Stimulated activated CD8-positive, alpha-beta memory T cell treated with anti-CD3 and anti-CD28 coated beads, Interleukin-15, amount 100 ng/mL, for 48 hours (primary cell): Measurements from ENCODE around the gene DAAM1.

Experiments used
- DNase-seq, 2 donors: peaks; one replicate each; pipeline ENCODE4 v3.0.0-alpha.2; 2020; ENCODE audit warnings: low read depth in 2 of 2

The DAAM1 gene

DNA sequence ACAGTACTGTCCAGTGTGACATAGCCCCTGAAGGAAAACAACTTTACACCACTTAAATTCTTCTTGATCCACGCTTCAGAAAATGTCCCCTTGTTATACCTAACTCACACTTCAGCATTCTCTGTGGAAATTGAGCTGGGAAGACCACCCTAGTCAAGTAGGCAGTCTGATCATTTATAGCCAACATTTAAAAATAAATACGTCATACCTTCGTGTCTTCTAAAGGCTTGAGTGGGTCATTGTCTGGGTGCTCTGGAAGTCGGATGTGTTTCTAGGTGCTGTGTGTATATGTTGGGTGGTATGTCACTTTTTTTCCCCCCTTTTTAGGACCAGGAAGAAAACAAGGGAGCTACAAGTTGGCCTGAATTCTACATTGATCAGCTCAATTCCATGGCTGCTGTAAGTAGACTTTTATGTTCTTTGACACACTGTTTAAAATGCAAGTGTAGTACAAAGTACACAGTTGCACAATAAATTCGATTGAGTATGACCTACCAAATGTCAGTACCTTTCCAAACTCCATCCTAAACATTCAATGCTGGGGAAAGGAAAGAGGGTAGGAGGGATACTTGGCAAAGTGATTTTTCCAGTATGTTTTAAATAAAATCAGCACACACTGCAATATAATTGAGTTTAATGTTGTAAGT is 126.6 kb downstream of the DAAM1 start:
- DNase-seq = no peak

DNA sequence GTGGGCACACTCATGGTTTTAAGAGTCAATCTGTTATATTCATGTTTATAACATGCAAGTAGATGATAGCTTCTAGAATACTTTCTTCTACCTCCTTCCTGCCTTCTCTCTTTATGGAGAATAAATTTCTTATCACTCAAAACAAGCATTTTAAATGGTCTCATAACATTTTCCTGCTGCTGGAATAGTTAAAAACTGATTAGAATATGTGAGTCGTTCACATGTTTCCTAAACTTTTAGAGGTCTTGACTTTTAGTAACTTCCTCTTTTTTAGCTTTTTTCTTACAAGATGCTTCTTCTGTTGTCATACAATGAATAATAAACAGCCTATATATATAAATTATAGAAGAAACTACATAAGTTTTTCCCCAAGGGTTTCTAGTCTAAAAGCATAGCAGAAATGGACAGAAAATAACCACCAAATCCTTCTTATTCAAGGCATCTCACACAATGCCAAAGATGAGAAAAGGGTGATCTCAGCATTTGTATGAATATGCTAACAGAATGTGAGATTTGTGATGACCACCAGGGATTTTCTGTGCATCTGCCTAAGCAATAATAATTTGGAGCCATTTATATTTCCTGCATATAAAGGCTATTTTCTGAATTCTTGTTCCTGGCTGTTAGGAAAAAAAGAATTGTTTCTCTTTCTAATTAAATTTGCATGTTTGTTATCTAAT is 127.8 kb downstream of the DAAM1 start:
- DNase-seq = no peak

DNA sequence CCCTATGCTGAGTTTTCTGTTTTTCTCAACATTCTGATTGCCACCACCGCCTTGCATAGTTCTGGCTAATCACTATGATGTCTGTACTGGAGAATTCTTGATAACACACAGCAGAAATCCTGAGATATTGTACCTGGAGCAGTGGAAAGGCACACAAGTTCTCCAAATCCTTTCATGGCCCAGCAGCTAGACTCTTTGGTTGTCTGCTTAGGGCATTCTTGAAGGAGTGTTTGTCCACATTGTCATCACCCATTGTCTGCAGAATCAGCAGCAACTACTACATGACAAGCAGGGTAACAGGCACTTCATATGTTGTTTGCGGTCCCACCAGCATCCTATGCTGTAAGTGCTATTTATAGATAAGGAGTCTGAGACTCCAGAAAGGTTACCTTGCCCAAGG is 128.9 kb downstream of the DAAM1 start:
- no peak for DNase-seq

DNA sequence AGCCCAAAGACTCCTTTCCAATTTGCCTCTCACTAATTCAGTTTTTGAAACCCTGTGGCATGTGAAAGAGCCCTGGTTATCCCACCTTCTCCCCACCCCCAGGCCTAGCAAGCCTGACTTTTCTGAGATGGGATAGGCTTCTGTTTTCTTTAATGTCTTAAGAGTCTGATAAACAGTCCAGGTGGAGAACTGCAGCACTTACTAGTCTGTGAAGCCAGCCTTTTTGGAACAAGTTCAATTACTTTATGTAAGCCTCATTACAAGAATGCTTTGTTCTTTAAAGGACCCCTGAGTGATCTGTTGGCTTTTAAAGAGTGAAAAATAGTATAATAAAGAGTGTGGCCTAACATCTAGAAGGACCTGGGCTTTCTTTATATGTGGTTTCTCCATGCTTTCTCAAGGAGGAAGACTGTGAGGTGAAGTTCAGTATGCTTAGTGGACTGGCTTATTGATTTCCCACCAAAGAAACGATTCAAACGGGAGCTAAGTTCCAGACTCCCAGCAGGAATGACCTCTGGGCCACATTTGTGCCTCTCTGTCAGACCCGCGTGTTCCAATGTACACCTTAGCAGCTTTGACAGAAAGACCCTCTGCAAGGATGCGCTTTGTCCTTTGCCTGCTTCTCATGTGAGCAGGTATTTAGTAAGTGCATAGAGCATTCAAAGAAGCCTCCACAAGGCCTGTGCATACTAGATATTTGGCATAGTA is 129.5 kb downstream of the DAAM1 start:
- no peak for DNase-seq

DNA sequence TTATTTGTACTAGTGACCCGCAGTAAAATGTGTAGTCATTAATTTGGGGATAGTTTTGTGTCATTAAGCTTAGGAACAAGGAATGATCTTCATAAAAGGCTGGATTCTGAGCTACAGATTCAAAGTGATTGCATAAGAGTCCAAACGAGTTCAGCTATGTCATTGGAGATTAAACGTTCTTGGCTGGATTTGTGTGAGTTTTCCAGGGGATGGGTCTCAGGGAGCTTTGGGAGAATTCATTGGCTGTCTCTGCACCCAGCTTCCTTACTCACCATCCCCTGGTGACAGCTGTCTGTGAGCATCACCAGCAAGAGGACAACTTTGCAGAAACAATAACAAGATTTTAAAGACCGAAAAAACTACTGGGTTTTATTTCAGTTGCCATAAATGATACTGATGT is 130.4 kb downstream of the DAAM1 start:
- no peak for DNase-seq

DNA sequence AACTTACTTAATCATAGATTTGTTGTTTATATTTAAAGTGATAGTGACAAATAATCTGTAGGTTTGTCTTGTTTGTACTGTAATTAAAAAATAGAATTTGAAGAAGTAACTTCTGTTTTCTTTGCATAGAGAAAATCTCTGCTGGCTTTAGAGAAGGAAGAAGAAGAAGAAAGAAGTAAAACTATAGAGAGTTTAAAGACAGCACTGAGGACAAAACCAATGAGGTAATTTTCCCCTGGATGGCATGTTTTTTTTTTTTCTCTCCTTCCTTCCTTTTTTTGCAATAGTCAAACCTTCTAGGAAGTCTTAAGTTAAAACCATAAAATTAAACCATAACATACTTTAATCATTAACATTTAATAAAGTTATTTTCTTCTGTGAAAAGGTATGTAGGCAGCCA is 131.9 kb downstream of the DAAM1 start:
- no peak for DNase-seq

DNA sequence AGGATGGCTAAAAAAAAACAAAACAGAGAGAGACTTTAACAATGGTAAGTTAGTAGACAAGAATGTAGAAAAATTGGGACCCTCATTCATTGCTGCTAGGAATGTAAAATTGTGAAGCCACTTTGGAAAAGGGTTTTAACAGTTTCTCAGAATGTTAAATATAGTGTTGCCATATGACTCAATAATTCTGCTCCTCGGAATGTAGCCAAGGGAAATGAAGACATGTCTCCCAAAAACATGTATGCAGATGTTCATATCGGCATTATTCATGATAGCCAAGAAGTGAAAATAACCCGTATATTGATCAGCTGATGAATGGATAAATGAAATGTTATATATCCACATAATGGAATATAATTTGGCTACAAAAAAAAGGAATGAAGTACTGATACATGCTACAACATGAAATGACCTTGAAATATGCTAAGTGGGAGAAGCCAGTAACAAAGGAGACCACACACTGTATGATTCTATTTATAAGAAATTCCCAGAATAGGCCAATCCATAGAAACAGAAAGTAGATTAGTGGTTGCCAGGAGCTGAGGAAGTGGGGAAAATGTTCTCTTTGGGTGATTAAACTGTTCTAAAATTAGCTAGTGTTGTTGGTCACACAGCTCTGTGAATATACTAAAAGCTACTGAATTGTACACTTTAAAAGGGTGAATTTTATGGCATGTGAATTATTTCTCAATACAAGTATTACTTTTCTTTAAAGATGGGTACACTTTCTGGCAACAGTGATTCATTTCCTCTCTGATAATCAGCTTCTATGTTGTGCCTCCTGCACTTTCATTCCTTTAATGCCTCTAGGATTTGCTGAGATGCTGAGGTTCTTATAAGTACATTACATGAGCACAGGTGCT is 132.5 kb downstream of the DAAM1 start:
- DNase-seq = no peak

DNA sequence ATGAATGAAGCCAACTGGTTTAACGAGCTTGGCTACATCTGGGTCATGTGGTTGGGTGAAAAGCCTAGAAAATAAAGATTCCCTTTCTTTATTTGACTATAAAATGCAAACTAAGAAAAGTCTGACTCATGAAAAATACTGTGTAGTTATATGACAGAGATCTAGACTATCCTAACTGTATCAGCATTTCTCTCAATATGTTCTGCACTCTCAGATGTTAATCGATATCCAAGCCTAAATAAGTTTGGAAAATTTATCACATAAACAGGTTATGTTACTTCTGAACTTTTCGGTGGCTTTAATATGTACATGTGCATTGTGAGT is 133.1 kb downstream of the DAAM1 start:
- no peak for DNase-seq

DNA sequence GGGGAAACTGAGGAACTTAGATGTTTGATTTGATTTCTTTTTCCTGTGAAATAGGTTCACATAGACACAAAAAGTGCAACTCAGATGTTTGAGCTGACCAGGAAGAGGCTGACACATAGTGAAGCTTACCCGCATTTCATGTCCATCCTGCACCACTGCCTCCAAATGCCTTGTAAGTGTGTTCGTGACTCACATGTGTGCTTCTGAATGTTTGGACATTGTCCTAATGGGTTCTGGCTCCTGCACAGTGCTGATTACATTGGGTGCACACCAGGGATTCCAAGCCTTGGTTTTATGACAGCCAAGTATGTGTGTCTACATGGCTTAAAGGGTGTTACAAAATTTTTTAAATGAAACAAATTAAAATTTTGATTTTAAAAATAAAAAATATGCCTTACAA is 137.4 kb downstream of the DAAM1 start:
- DNase-seq = no peak

DNA sequence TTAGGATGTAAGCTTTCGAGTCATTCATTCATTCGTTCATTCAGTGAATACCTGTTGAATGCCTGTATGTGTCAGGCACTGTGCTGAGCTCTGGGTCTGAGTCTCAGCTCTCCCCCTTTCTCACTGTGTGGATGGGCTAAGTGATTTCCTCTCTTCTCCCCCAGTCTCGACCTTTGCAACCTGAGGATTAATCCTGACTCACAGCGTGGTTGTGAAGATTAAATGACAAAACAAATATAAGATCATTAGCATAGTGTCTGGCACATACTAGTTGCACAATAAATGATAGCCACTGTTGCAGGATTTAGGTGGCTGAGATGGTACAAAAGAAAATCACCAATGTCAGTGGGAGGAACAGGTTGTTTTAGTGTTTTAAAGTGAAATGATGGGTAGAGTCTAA is 140.0 kb downstream of the DAAM1 start:
- no peak for DNase-seq

DNA sequence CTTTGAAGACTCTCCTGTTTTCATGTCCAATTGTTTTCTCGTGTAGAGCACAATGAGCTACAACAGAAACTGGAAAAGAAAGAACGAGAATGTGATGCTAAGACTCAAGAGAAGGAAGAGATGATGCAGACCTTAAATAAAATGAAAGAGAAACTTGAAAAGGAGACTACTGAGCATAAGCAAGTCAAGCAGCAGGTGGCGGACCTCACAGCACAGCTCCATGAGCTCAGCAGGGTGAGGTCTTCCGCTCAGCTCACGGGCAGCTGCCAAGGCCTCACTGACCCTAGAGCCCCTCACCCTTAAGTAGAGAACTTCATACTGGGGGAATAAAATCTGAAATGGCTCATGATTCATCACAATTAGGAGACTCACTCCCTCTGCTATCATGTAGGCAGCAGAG is 142.0 kb downstream of the DAAM1 start:
- DNase-seq = no peak

DNA sequence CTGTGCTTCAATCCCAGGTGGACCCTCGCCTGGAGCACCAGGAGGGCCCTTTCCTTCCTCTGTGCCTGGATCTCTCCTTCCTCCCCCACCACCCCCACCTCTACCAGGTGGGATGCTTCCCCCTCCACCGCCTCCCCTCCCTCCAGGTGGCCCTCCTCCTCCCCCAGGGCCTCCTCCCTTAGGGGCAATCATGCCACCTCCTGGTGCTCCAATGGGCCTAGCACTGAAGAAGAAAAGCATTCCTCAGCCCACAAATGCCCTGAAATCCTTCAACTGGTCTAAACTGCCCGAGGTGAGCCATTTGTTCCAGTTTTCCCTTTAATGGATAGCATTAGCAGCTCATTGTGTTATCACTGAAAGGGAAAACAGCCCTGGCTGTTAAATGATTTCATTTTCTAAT is 142.8 kb downstream of the DAAM1 start:
- DNase-seq = no peak

DNA sequence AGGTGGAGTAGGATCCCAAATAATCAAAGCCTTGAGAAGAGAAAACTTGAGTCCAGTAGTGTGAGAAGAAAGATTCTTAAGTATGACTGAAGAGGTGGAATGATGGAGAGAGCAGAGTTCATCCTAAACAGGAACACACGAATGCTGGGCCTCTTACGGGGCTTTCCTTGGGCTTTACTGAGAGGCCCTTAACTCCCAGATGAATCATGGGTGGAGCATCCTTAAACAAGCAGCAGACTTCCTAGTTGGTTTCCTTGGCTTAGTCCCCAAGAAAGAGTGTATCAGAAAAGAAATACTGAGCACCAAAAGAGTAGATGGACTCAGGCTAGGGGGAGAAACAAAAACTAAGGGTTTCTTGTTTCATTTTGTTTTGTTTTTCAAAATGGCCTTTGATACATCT is 144.3 kb downstream of the DAAM1 start:
- no peak for DNase-seq

DNA sequence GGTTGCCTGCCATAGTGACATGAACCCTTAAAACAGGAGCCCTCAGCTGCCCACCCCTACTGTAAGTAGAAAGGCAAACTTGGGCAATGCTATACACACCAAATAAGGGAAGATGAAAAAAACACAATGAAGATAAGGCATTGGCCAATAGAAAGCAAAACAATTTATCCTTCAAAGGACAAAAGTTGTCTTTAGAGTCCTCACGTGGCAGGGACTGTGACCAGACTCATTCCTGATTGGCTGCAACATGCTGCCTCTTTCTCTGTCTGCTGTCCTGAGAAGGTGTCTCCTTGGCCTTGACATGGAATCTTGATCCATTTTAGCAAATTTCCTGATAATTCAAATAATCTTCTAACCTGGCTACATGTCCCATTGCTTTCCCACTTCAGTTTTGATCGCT is 144.8 kb downstream of the DAAM1 start:
- DNase-seq = no peak

DNA sequence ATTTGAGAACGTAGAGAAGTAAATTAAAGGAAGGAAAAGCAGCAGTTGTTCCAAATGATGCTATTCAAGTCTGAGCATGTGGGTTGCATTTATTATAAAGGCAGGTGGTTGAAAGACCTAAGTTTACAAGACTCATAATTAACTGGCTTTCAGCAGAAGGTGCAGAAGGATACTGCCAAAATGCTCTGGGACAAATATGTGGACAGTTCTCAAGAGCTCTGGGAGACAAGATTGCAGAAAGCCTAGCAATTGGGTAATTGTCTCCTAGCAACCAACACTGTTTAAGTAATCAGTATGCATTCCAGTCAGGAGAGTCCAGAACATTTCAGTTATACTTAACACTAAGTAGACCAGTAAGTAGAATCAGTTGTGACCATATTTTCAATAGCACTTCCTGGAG is 145.2 kb downstream of the DAAM1 start:
- no peak for DNase-seq

DNA sequence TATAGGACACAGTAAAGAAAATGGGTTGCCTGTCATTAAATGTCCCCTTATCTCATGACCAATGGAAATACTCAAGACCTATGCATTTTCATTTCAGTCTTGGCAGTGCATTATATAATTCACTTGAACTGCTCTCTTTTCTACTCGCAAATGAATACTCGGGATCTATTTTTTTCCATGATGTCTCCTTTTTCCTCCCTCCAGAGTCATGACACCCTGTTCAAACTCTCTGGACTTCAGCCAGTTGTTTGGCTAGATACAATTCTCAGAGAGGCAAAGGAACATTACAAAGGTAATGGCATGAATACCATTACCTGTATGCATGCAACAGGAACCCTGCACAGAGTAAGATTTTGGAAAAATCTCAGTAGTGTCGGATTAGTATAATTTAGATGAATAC is 145.8 kb downstream of the DAAM1 start:
- DNase-seq = no peak

DNA sequence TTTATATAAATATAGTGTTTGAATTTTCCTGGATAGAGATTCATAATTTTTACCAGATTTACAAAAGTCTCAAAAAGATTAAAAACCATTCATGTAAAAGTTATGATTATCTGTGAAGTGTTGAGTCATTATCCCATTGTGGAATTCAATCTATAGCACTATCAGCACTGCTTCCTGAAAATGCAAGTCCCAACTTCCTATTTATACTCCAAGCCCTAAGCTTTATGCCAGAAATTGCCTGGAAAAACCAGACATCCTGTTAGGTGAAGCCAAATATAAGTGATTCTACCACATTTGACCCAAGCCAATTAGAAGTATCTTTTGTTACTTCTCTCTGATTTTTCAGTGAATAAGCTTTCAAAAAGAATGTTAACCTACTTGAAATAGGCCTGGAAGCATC is 147.6 kb downstream of the DAAM1 start:
- DNase-seq = no peak

DNA sequence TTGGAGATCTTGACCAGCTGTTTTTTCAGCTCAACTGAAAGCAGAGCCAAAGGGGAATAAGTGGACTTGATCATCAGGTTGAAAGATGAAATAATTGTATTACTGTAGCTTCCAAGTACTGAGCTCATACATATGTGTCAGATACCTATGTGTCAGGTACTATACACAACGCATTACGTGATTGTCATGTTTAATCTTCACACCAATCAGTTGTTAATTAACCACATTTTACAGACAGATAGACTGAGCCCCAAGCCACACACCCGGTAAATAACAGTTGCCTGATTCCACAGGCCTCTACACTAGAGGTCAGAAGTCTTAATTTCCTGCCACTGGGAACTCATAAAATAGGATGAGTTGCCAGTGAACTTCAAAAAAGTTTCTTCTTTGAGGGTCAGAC is 148.2 kb downstream of the DAAM1 start:
- DNase-seq = no peak

DNA sequence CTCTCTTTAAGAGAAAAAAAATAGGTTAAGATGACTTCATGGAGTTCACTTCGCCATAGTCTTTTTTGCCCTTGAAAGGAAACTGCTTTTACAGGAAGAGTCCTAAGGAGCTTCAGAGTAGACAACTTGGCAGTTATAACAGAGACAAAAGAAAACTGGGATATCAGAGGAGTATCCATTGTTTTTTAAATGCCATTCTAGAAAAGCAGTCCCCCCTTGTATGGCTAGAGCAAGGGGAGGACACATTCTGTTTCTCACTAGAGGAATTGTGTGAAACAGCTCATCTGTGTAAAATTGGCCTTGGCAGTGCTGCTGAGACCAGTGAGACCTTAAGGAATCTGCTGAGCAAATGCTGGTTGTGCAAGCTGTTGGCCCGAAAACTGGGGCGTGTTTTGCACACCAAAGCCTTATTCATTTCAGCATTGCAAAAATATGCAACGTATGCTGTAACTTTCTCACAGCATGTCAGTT is 148.7 kb downstream of the DAAM1 start:
- DNase-seq = no peak

DNA sequence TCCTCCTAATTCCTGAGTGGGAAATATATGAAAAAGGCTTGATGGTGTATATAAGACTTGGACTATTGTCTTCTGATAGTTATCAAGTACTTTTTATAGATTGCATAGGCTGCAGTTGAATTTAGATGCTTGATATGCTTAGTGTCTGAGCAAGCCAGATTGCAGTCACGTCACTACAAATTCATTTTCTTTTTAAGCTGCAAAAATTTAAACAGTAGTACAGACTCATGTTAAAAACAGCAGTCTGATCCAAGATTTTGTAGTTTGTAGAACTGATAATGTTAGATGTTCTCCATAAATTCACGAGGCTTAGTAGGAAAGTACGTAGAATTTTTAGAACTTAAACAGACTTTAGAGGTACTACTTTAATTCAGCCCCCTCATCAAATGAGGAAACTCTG is 150.3 kb downstream of the DAAM1 start:
- DNase-seq = no peak

DNA sequence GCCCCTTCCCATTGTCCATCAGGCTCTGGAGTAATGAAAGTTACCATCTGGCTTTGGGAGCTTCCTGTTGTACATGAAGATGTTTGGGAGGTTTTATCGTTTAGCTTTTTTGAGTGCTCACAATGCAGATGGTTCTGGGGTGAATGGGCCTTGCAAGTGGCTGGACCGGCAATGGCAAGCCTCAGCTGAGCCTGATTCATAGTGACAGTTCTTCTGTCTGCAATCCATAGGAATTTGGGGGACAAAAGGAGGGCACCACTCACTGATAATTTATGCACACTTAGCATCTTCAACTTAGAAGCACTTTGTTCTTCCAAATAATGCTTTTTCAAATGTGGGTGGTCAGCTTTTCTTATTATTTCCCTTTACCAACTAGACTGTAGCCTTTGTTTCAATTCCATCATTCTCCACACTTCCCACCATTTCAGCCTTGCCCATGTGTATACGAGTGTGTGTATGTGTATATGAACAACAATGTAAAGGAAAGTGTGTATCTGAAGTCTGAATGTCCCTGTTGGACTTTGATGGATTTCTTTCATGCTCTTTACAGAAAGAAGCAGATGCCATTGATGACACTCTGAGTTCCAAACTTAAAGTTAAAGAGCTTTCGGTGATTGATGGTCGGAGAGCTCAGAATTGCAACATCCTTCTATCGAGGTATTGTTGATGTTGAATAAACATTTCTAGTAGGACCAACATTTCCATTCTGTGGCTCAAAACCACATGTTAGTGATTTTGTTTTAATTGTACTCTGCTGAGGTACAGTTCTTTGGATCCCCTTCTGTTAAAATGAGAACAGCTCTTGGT is 151.3 kb downstream of the DAAM1 start:
- no peak for DNase-seq
